ENCODE data around the gene TMCO4.

Gene TMCO4

DNA sequence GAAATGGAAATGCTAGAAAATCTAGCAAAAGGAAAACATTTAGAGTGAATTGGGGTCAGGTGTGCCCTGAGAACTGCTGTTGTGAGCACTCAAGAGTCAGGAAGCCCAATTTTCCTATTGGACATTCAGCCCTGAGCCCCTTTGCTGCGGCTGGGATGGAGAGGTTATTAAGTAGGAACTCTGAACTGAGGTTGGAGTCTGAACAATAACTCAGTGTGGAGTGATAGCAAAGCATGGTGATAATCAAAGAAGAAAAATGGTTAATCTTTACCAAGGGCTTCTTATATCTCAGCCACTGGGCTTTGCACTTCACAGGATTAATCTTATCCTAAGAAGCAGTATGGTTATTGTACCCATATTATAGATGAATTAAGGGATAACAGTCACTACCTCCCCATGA lies 52.0 kb downstream of the TMCO4 start:
- no peak for DNase-seq (ENCODE audit: low spot score)

- DNase-seq (ENCODE audit: low spot score) = no peak
These were observed 54.8 kb downstream of the TMCO4 start for GRCh38 chr1:19744886-19745285.

DNA sequence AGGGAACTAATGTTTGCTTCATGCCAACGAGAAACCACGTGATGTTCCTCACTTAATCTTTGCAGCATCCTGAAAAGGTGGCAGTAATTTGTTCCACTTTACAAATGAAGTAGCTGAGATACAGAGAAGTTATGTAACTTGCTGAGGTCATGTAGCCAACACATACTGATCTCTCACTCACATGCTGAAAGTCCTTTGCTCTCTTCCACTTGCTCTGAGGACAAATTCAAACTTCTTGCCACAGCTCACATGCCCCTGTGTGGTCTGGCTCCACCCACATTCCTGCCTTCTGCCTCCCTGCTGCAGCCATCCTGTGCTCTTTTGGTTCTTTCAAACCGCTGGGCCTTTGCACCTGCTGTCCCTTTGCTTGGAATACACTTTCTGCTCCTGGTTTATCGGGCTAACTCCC lies 55.4 kb downstream of the TMCO4 start:
- DNase-seq (ENCODE audit: low spot score) = no peak

- no peak for DNase-seq (ENCODE audit: low spot score)
These were observed 55.9 kb downstream of the TMCO4 start for GRCh38 chr1:19743793-19744192.

DNA sequence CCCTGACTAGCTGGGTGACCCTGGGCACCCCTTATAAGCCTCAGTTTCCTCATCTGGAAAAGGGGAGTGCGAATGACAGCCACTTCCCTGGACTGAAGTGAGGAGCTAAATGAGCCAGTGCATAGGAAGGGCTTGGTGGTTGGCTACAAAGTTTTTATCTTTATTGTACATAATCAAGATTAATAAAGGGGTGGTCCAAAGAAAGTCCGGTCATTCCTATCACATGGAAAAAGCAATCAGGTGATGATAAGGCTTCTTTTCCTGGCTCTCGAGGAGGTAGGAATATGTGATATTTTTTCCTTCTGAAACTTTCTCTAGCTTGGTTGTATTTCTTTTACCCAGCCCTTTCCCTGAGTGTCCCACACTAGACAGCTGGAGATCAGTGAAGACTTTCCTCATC lies 56.5 kb downstream of the TMCO4 start:
- DNase-seq (ENCODE audit: low spot score) = no peak

- DNase-seq (ENCODE audit: low spot score) = no peak
These were observed 60.1 kb downstream of the TMCO4 start for GRCh38 chr1:19739628-19740027.

DNA sequence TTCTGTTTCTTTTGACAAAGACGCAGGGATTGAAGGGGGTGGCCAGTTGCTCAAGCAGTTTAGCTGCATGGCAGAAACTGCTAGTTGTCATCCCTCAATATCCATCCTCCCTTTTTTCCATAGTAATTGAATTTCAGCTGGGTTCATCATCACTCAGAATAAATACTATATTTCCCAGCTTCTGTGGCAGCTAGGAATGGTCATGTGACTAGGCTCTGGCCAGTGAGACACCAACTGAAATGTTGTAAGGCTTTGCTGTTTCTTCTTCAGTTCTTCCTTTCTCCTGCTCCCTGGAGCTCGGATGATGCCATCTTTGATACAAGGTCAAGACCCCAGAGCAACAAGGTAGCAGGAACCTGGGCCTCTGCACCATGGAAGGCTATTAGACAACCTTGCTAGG lies 61.0 kb downstream of the TMCO4 start:
- DNase-seq (ENCODE audit: low spot score) = no peak

- no peak for DNase-seq (ENCODE audit: low spot score)
These were observed 61.6 kb downstream of the TMCO4 start for GRCh38 chr1:19738076-19738475.

- DNase-seq (ENCODE audit: low spot score) = no peak
These were observed 62.5 kb downstream of the TMCO4 start for GRCh38 chr1:19737104-19737825.

DNA sequence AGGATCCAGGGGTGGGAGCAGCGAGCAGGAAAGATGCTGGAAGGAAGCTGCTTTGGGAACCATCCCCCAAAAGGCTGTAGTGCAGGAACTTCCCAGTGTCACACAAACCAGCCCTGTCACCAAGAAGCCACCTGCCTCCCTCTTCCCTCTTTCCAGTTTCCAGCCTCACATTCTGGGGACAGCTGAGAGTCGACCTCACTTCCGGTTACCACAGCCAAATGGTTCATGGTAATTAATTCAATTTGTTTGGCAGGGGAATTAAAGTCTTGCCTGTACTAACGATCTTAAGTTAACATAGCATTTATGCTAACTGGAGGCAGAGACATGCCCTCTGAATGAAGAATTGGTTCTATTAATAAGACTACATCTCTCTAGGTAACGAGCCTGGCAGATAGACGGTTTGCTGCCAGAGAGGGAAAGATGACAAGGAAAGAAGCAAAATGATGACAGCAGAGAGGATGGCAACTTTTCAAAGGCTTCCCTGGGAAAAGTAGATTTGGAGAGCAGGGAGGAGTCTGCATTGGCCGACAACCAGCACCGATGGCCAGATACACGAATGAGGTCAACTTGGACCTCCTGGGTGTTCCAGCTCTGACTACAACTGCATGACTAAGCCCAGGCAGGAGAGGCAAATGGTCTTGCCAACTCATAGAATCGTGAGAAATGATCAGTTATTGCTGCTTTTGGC lies 64.1 kb downstream of the TMCO4 start:
- DNase-seq (ENCODE audit: low spot score) = no peak

DNA sequence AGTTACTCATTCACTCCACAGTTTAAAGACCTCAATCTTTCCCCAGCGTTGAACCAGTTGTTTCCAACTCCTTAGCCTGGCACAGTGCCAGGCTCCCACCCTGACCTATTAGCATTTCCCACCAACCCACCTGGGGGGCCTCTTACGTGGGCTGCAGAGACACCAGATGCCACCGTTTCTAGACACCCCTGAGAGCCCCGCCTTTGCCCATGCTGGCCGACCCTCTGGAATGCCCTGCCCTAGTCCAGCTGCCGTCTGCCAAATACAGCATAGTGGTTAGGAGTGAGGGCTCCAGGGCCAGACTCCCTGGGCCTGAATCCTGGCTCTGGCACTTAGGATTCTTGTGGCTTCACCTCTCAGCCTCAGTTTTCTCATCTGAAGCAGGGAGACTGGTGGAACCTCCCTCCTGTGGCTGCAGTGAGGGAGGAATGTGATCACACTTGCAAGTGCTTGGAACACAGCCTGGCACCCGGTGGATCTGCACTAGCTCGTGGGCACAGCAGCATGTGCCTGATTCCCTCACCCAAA lies 65.2 kb downstream of the TMCO4 start:
- no peak for DNase-seq (ENCODE audit: low spot score)

DNA sequence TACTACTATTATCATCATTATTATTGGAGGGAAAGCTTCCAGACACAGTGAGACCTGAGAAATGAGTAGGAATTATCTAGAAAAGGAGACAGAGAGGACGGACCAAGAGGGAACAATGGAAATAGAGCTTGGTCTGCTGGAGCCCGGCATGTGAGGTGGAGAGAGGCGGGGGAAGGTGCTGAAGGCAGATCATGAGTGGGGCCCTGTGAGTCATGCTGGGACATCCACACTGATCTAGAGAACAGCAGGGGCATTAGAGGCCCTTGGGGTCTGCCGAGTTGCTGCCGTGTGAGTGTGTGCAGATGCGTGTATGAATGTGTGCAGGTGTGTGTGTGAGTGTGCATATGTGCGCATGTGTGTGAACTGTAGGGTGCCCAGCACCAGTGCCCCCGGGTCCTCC lies 65.7 kb downstream of the TMCO4 start:
- no peak for DNase-seq (ENCODE audit: low spot score)

- DNase-seq (ENCODE audit: low spot score) = no peak
These were observed 66.1 kb downstream of the TMCO4 start for GRCh38 chr1:19733615-19734014.

GRCh38 chr1:19731311-19731821 lies 68.3 kb downstream of the TMCO4 start:
- no peak for DNase-seq (ENCODE audit: low spot score)

GRCh38 chr1:19730793-19731192 lies 68.9 kb downstream of the TMCO4 start:
- no peak for DNase-seq (ENCODE audit: low spot score)

GRCh38 chr1:19730232-19730631 lies 69.5 kb downstream of the TMCO4 start:
- DNase-seq (ENCODE audit: low spot score) = no peak

DNA sequence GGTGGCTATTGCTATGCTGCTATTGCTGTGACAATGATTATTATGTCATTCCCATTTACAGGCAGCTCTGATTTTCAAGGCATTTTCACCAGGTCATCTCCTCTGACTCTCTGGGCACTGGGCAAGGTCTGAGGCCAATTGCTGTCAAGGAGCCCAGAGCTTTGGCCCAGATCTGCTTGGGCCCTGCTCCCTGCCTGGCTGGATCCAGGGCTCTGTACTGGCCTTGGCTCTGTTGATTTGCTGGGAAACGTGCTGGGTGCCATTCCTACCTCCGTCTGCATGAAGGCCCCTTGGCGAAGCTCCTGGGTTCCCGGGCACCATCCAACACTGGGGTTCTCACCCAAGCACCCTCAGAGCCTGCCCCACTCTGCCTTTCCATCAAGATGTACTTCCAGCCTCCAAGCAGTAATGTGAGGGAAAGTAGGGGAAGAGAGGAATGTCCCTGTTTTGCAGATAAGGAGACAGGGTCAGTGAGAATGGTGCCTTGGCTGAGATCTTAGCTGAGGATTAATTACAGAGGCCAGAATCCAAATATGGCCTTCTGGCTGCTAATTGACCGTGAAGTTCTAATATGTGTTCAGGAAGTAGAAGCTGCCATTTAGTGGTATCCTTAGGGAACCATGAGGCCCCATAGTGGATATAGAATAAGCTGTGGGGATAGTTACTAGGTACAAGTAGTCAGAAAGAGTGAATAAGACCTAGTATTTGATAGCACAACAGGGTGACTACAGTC lies 71.1 kb downstream of the TMCO4 start:
- DNase-seq (ENCODE audit: low spot score) = no peak

DNA sequence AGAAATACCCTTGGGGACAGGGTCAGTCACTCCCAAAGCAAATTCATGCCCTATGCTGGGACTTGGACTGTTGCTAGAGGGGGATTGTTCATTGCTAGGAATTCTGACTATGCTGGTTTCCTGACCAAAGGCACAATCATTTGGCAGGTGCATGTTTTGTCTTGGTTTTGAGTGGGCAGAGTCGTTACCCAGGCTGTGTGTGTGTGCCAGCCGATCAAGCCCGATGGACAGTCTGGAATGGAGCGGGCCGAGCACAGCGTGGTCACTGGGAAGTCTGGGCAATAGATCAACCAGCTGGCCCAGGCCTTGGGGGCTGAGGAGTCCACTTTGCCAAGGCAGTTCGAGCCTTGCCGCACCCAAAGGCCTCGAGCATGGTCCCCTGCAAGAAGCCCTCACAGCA lies 74.1 kb downstream of the TMCO4 start:
- no peak for DNase-seq (ENCODE audit: low spot score)

DNA sequence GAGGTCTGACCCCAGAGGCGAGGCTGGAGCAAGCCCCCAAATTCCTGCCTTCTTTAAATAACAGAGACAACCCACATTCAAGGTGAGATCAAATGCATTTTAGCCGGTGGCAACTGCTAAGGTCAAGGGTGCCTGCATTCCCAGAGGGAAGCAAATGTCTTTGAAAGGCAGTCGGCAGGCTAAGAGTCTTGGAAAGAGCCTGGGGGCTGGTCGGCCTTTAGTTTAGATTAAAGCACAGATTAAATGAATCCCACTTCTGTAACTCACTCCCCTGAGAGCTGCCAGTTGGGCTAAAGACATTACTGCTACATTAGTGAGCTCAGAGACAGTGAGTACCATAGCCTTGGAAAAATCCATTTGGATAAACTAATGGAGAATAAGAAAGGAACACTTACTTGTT lies 75.8 kb downstream of the TMCO4 start:
- no peak for DNase-seq (ENCODE audit: low spot score)

- no peak for DNase-seq (ENCODE audit: low spot score)
These were observed 78.7 kb downstream of the TMCO4 start for GRCh38 chr1:19720973-19721372.

- DNase-seq (ENCODE audit: low spot score) = no peak
These were observed 79.5 kb downstream of the TMCO4 start for GRCh38 chr1:19720174-19720573.

GRCh38 chr1:19717467-19717866 lies 82.2 kb downstream of the TMCO4 start:
- no peak for DNase-seq (ENCODE audit: low spot score)
